Hippocampal formation (tissue), 2 donors: ENCODE results near the gene AP3M1.
"Not testable (repeated sequence)": the region's sequence is repeated elsewhere in the genome, so short reads cannot be mapped to it uniquely, and the experiment has no call there.

Experiments
- DNase-seq, 2 donors: peaks; one replicate each; lab custom pipeline; 2025; lab: John Stamatoyannopoulos, UW

The AP3M1 gene

GRCh38 chr10:74150204-74150989 is at the start of gene AP3M1:
Gene AP3M1 (minus strand): TSS chr10:74150828. CDS start chr10:74138379, 12,449 bp downstream.
- peak in 1 of 2 donors; percentile 84 for DNase-seq

- no peak for DNase-seq
Observed at GRCh38 chr10:74199315-74199714, 48.7 kb upstream of the AP3M1 start.

- no peak for DNase-seq
Observed at GRCh38 chr10:74194999-74195398, 44.4 kb upstream of the AP3M1 start.

- no peak for DNase-seq
Observed at GRCh38 chr10:74194545-74194944, 43.9 kb upstream of the AP3M1 start.

GRCh38 chr10:74190494-74190893 is 39.9 kb upstream of the AP3M1 start:
- no peak for DNase-seq

- DNase-seq = no peak
Observed at GRCh38 chr10:74189999-74190421, 39.4 kb upstream of the AP3M1 start.

- not testable (repeated sequence) for DNase-seq
Observed at GRCh38 chr10:74188617-74189016, 38.0 kb upstream of the AP3M1 start.

- DNase-seq = no peak
Observed at GRCh38 chr10:74187237-74187636, 36.6 kb upstream of the AP3M1 start.

GRCh38 chr10:74186678-74187077 is 36.0 kb upstream of the AP3M1 start:
- DNase-seq = no peak

- no peak for DNase-seq
Observed at GRCh38 chr10:74179111-74179710, 28.6 kb upstream of the AP3M1 start.

GRCh38 chr10:74178042-74178791 is 27.6 kb upstream of the AP3M1 start:
- DNase-seq = no peak

GRCh38 chr10:74177140-74177677 is 26.6 kb upstream of the AP3M1 start:
- no peak for DNase-seq

- DNase-seq = peak; percentile 86 to 92
Observed at GRCh38 chr10:74176380-74177139, 25.9 kb upstream of the AP3M1 start.

- no peak for DNase-seq
Observed at GRCh38 chr10:74175510-74176379, 25.1 kb upstream of the AP3M1 start.

- DNase-seq = no peak
Observed at GRCh38 chr10:74174521-74174920, 23.9 kb upstream of the AP3M1 start.

- no peak for DNase-seq
Observed at GRCh38 chr10:74171625-74172024, 21.0 kb upstream of the AP3M1 start.

GRCh38 chr10:74167443-74167842 is 16.8 kb upstream of the AP3M1 start:
- DNase-seq = no peak

- no peak for DNase-seq
Observed at GRCh38 chr10:74165530-74165901, 14.9 kb upstream of the AP3M1 start.

GRCh38 chr10:74164716-74165529 is 14.3 kb upstream of the AP3M1 start:
- no peak for DNase-seq
